Measurements from ENCODE around the gene GPC5. TPM values are rescaled to one million over a fixed set of nuclear protein-coding genes. Genes with fewer than 3 reads are reported as not detected.

Gene GPC5
- total and polyA plus RNA-seq, 2 of the 13 experiments (the other 11 are each of a cell fraction or from before 2014, with no cell fraction given), result 0.02 to 0.07 TPM

- H3K4me1 ChIP-seq (ENCODE audit: insufficient read depth, low read length), result no peaks in the 10 kb centered on the region
- no peak overlapping the region for H3K9ac ChIP-seq (ENCODE audit: insufficient read depth, low read depth, low read length)
- BruUV-seq (replicated peaks), result no TSS peak
- no peaks in the 10 kb centered on the region for H3K27me3 ChIP-seq (ENCODE audit: control insufficient read depth in 1 of 2, insufficient read depth in 2 of 2, low read length in 2 of 2)
- ChIA-PET POLR2A (no interaction called here), CTCF (ENCODE audit: low intra/inter-chr PET ratio, low total read pairs) (no interaction called here)
- TF ChIP-seq, protein P1, sequence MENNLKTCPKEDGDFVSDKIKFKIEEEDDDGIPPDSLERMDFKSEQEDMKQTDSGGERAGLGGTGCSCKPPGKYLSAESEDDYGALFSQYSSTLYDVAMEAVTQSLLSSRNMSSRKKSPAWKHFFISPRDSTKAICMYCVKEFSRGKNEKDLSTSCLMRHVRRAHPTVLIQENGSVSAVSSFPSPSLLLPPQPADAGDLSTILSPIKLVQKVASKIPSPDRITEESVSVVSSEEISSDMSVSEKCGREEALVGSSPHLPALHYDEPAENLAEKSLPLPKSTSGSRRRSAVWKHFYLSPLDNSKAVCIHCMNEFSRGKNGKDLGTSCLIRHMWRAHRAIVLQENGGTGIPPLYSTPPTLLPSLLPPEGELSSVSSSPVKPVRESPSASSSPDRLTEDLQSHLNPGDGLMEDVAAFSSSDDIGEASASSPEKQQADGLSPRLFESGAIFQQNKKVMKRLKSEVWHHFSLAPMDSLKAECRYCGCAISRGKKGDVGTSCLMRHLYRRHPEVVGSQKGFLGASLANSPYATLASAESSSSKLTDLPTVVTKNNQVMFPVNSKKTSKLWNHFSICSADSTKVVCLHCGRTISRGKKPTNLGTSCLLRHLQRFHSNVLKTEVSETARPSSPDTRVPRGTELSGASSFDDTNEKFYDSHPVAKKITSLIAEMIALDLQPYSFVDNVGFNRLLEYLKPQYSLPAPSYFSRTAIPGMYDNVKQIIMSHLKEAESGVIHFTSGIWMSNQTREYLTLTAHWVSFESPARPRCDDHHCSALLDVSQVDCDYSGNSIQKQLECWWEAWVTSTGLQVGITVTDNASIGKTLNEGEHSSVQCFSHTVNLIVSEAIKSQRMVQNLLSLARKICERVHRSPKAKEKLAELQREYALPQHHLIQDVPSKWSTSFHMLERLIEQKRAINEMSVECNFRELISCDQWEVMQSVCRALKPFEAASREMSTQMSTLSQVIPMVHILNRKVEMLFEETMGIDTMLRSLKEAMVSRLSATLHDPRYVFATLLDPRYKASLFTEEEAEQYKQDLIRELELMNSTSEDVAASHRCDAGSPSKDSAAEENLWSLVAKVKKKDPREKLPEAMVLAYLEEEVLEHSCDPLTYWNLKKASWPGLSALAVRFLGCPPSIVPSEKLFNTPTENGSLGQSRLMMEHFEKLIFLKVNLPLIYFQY (CRISPR knock-in tag; IDR thresholded peaks at IDR 0.05; ENCODE audit: borderline replicate concordance), result no peak
- TF ChIP-seq RCOR2 (CRISPR knock-in tag; IDR thresholded peaks at IDR 0.05) (no peak), ELF4 (CRISPR knock-in tag; IDR thresholded peaks at IDR 0.05; ENCODE audit: borderline replicate concordance) (no peak)
- no peaks in the 10 kb centered on the region for H3K9me3 ChIP-seq (ENCODE audit: low read length)
- 0% methylated on average over 1 of the region's 1 CpG for WGBS (ENCODE audit: low lambda C conversion rate)
- H3K36me3 ChIP-seq (replicated peaks in 1 of 2; ENCODE audit: control insufficient read depth in 1 of 2, insufficient read depth in 2 of 2, low read length in 2 of 2), result no peaks in the 10 kb centered on the region
- no peak overlapping the region for H2AFZ ChIP-seq (ENCODE audit: low read length)
- H3K4me3 ChIP-seq (replicated peaks in 1 of 3; ENCODE audit: insufficient read depth in 1 of 3, low read depth in 2 of 3, low read length in 3 of 3), result no peak overlapping the region
- H3K4me2 ChIP-seq (ENCODE audit: low read depth, low read length), result no peak overlapping the region
- no peak overlapping the region for H3K27ac ChIP-seq (ENCODE audit: extremely low read length, insufficient read depth, low read length)
- ATAC-seq (no peak), FAIRE-seq (no peak), DNase-seq (ENCODE audit: low spot score) (no peak)
- no peaks in the 10 kb centered on the region for H4K20me1 ChIP-seq (ENCODE audit: insufficient read depth, low read length)
- H3K79me2 ChIP-seq (ENCODE audit: insufficient read depth, low read length), result no peaks in the 10 kb centered on the region
- intact Hi-C loops (cut with micrococcal nuclease; ENCODE audit: unreplicated experiment) (no loop called here), in situ Hi-C loops (cut with HindIII; ENCODE audit: extremely low pct_ligation_motif_present, low pct_unique_long_range_greater_than_20kb) (no loop called here)
Observed at GRCh38 chr13:91621963-91622362, 223.5 kb downstream of the GPC5 start.

DNA sequence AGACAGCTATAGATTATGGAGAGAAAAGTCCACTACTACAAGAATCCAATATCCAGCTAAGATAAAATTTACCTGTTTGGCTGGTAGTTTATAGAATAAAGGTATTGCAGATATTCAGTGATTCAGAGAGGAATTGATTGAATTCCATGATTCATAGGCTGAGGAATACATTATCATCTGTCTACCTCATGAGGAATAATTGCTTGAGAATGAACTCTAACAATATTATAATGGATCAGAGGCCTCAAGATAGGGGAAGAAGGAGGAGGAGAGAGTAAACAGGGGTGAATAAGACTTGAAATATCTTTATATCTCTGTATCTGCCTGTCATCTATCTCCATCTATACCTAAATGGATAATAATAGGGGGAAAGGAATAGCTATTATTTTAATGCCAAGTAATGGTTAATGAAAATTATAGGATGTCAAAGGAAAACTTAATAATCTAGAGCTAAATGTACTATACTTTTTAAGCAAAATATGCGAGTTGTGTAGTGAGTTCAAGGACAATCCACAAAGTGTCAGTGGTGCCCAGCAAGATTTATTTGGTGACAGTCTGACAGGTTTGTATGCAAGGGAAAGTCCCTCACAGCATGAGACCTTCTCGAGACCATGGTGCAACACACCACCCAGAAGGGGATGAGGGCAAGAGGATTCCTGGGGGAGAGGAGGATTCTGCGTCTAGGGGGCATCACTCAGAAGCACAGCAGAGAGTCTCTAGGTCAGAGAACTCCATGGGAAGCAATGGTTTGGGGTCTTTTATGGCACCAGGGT is 224.5 kb downstream of the GPC5 start:
- WGBS (ENCODE audit: low lambda C conversion rate), result 0% methylated on average over 3 of the region's 3 CpGs

More for the DNA sequence above, 224.5 kb downstream of the GPC5 start:
- POLR2A ChIA-PET, result no interaction called here
- H3K9ac ChIP-seq (ENCODE audit: insufficient read depth, low read depth, low read length), result no peak overlapping the region
- intact Hi-C loops (cut with micrococcal nuclease; ENCODE audit: unreplicated experiment), result no loop called here
- CTCF ChIA-PET (ENCODE audit: low intra/inter-chr PET ratio, low total read pairs), result no interaction called here
- in situ Hi-C loops (cut with HindIII; ENCODE audit: extremely low pct_ligation_motif_present, low pct_unique_long_range_greater_than_20kb), result no loop called here
- no peaks in the 10 kb centered on the region for H3K36me3 ChIP-seq (replicated peaks in 1 of 2; ENCODE audit: control insufficient read depth in 1 of 2, insufficient read depth in 2 of 2, low read length in 2 of 2)
- H3K9me3 ChIP-seq (ENCODE audit: low read length), result no peaks in the 10 kb centered on the region
- H3K4me3 ChIP-seq (replicated peaks in 1 of 3; ENCODE audit: insufficient read depth in 1 of 3, low read depth in 2 of 3, low read length in 3 of 3), result no peak overlapping the region
- H2AFZ ChIP-seq (ENCODE audit: low read length), result no peak overlapping the region
- no peak overlapping the region for H3K27ac ChIP-seq (ENCODE audit: extremely low read length, insufficient read depth, low read length)
- DNase-seq (ENCODE audit: low spot score), result no peak
- FAIRE-seq, result no peak
- no peak for ATAC-seq
- H4K20me1 ChIP-seq (ENCODE audit: insufficient read depth, low read length), result no peaks in the 10 kb centered on the region
- H3K4me1 ChIP-seq (ENCODE audit: insufficient read depth, low read length), result no peaks in the 10 kb centered on the region
- no peaks in the 10 kb centered on the region for H3K79me2 ChIP-seq (ENCODE audit: insufficient read depth, low read length)
- no peaks in the 10 kb centered on the region for H3K27me3 ChIP-seq (ENCODE audit: control insufficient read depth in 1 of 2, insufficient read depth in 2 of 2, low read length in 2 of 2)
- BruUV-seq (replicated peaks), result no TSS peak
- TF ChIP-seq ZNF770 (CRISPR knock-in tag; IDR thresholded peaks at IDR 0.05) (no peak), MAZ (IDR thresholded peaks at IDR 0.05; ENCODE audit: borderline replicate concordance, low read depth, low read length) (no peak), MAZ (CRISPR knock-in tag; IDR thresholded peaks at IDR 0.05; ENCODE audit: low read depth) (no peak)
- TF ChIP-seq, protein P2, sequence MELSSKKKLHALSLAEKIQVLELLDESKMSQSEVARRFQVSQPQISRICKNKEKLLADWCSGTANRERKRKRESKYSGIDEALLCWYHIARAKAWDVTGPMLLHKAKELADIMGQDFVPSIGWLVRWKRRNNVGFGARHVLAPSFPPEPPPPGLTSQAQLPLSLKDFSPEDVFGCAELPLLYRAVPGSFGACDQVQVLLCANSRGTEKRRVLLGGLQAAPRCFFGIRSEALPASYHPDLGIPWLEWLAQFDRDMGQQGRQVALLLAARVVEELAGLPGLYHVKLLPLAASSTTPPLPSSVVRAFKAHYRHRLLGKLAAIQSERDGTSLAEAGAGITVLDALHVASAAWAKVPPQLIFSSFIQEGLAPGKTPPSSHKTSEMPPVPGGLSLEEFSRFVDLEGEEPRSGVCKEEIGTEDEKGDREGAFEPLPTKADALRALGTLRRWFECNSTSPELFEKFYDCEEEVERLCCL (CRISPR knock-in tag; IDR thresholded peaks at IDR 0.05; ENCODE audit: borderline replicate concordance), result no peak
- H3K4me2 ChIP-seq (ENCODE audit: low read depth, low read length), result no peak overlapping the region

All from HepG2 (cell line).